B cell (primary cell): ENCODE measurements around the gene MARVELD1. TPM values are rescaled to one million over a fixed set of nuclear protein-coding genes. Genes with fewer than 3 reads are reported as not detected.

Experiments
- ATAC-seq: fragments of 200-7000 bp; cut with Tn5 transposase; one replicate; pipeline ENCODE4 v1.10.0; 2021; ENCODE audit warnings: low read depth, mild to moderate bottlenecking, moderate number of reproducible peaks, moderate library complexity
- CTCF ChIA-PET: fragments of 350-600 bp; sonication (Branson Sonifier 250); formaldehyde crosslinking; loops from one replicate; lab custom pipeline; 2021; ENCODE audit warnings: antibody characterized with exemption, inconsistent platforms; lab: Charles Lee
- POLR2A ChIA-PET: fragments of 350-600 bp; sonication (Branson Sonifier 250); formaldehyde crosslinking; loops from one replicate; lab custom pipeline; 2021; ENCODE audit warnings: antibody characterized with exemption; lab: Charles Lee
- DNase-seq: peaks from one replicate; pipeline ENCODE4 v3.0.0; 2013
- H2AFZ ChIP-seq: 2 replicates; pipeline ENCODE4 v1.6.1; 2012; ENCODE audit warnings: mild to moderate bottlenecking, low read depth, low read length; ENCODE audit not compliant: insufficient read depth, poor library complexity, severe bottlenecking
- H3K27ac ChIP-seq, 2 donors: 1 replicate in 1 of 2; 2 replicates in 1 of 2; pipeline ENCODE4 v1.5.1; 2012 to 2013; ENCODE audit warnings: low read length in 2 of 2, mild to moderate bottlenecking in 2 of 2, moderate library complexity in 1 of 2
- H3K27me3 ChIP-seq, 4 experiments: fragments of 200-600 bp in 1 of 4; sonication (generic) in 1 of 4; replicated peaks in 1 of 4; 1 replicate in 2 of 4; 2 replicates in 2 of 4; pipeline versions ENCODE4 v1.6.1 to v1.7.0; 2013 to 2016; ENCODE audit warnings: low read length in 3 of 4, mild to moderate bottlenecking in 2 of 4, mixed read lengths in 1 of 4, moderate library complexity in 1 of 4; ENCODE audit not compliant: insufficient read depth in 4 of 4, control insufficient read depth in 3 of 4; ENCODE audit errors: control extremely low read depth in 1 of 4
- H3K36me3 ChIP-seq, 2 experiments: replicated peaks in 1 of 2; 1 replicate in 1 of 2; 2 replicates in 1 of 2; pipeline versions ENCODE4 v1.6.1 to v1.7.1; 2013; ENCODE audit warnings: low read length in 1 of 2; ENCODE audit not compliant: insufficient read depth in 2 of 2, control insufficient read depth in 1 of 2; ENCODE audit errors: control extremely low read depth in 1 of 2, extremely low read depth in 1 of 2
- H3K4me1 ChIP-seq, 2 donors: fragments of 200-600 bp in 1 of 2; sonication (generic) in 1 of 2; 1 replicate in 1 of 2; 2 replicates in 1 of 2; pipeline versions ENCODE4 v1.5.1 to v1.6.1; 2013 to 2017; ENCODE audit warnings: low read length in 2 of 2; ENCODE audit not compliant: control insufficient read depth in 2 of 2, insufficient read depth in 2 of 2
- H3K4me2 ChIP-seq: replicated peaks from 2 replicates; pipeline ENCODE3; 2012; ENCODE audit warnings: mild to moderate bottlenecking, low read depth, low read length; ENCODE audit not compliant: poor library complexity, severe bottlenecking
- H3K4me3 ChIP-seq, 5 experiments: fragments of 200-600 bp in 1 of 5; sonication (generic) in 1 of 5; 1 replicate in 3 of 5; 2 replicates in 2 of 5; pipeline versions ENCODE4 v1.5.1 to v1.7.0; 2011 to 2016; ENCODE audit warnings: low read length in 4 of 5, mild to moderate bottlenecking in 4 of 5, low read depth in 2 of 5, control low read depth in 1 of 5, moderate library complexity in 1 of 5; ENCODE audit not compliant: insufficient read depth in 1 of 5; ENCODE audit errors: control extremely low read depth in 1 of 5, extremely low read depth in 1 of 5
- H3K79me2 ChIP-seq: fragments of 200-600 bp; sonication (generic); one replicate; pipeline ENCODE4 v1.6.0; 2016; ENCODE audit warnings: low read length; ENCODE audit not compliant: control insufficient read depth, insufficient read depth
- H3K9ac ChIP-seq: fragments of 200-600 bp; sonication (generic); 2 replicates; pipeline ENCODE4 v1.6.1; 2017; ENCODE audit warnings: mild to moderate bottlenecking, low read length, moderate library complexity
- H3K9me3 ChIP-seq, 3 donors: one replicate each; pipeline versions ENCODE4 v1.6.1 to v1.7.1; 2013; ENCODE audit warnings: low read length in 2 of 3; ENCODE audit not compliant: control insufficient read depth in 2 of 3, insufficient read depth in 1 of 3; ENCODE audit errors: control extremely low read depth in 1 of 3
- H4K20me1 ChIP-seq: 2 replicates; pipeline ENCODE4 v1.6.0; 2012; ENCODE audit warnings: mild to moderate bottlenecking, low read length; ENCODE audit not compliant: insufficient read depth, control insufficient read depth, poor library complexity, severe bottlenecking
- H3K27ac Mint-ChIP-seq: one replicate; pipeline ENCODE4 v1.8.0; 2021; ENCODE audit warnings: mixed read lengths
- H3K27me3 Mint-ChIP-seq: one replicate; pipeline ENCODE4 v1.8.0; 2021; ENCODE audit warnings: mixed read lengths
- H3K4me1 Mint-ChIP-seq: one replicate; pipeline ENCODE4 v1.8.0; 2021; ENCODE audit warnings: mixed read lengths
- H3K4me3 Mint-ChIP-seq: one replicate; pipeline ENCODE4 v1.8.0; 2021; ENCODE audit warnings: mixed read lengths
- H3K9me3 Mint-ChIP-seq: one replicate; pipeline ENCODE4 v1.8.0; 2022; ENCODE audit warnings: mixed read lengths; ENCODE audit not compliant: insufficient read depth
- CTCF ChIP-seq: fragments of 200-600 bp; IDR thresholded peaks from one replicate; pipeline ENCODE4 v1.8.0; 2022; ENCODE audit warnings: antibody characterized with exemption, mild to moderate bottlenecking
- EZH2 ChIP-seq: IDR thresholded peaks from 2 replicates; pipeline ENCODE4 v1.6.1; 2012; ENCODE audit warnings: borderline replicate concordance, low read depth, mild to moderate bottlenecking, moderate library complexity, low read length; ENCODE audit not compliant: insufficient read depth, poor library complexity, severe bottlenecking
- WGBS: methylation state at CpG from one replicate; pipeline ENCODE4 v1.1.5; 2013; ENCODE audit warnings: missing lambda C conversion rate; ENCODE audit not compliant: insufficient coverage; 5-methylcytosine and 5-hydroxymethylcytosine counted together
- intact Hi-C: fragments of 100-400 bp; cut with micrococcal nuclease; formaldehyde crosslinking; loops from one replicate; pipeline ENCODE4 v1.10.0; 2022
- polyA plus RNA-seq: library from polyadenylated mRNA; depleted of rRNA; stranded (reverse); fragments of >200 nt; gene quantifications from 2 replicates; pipeline ENCODE4 v1.2.3, GENCODE V29; 2012
- total RNA-seq, 2 donors: library from RNA; stranded (reverse); fragments of 120-200 nt in 1 of 2; gene quantifications; 1 replicate in 1 of 2; 2 replicates in 1 of 2; pipeline versions ENCODE4 v1.2.3 to v1.2.4, GENCODE V29; 2013 to 2022

The MARVELD1 gene
- total and polyA plus RNA-seq, 2 donors (not counting 1 experiment from before 2014, with no cell fraction given), result 0.45 to 0.54 TPM

GRCh38 chr10:97726636-97727178 is 13.2 kb downstream of the MARVELD1 start:
- no peaks in the 10 kb centered on the region for H3K36me3 ChIP-seq
- POLR2A ChIA-PET, result interaction anchor here (0.5 kb wide), 1 partner anchor 259 kb away, joined by 5 read pairs; no protein-coding TSS in a partner anchor
- H3K4me3 Mint-ChIP-seq, result no peak overlapping the region
- WGBS, result 100% methylated on average over 3 of the region's 8 CpGs
- no peak overlapping the region for H2AFZ ChIP-seq
- CTCF ChIA-PET, result interaction anchor here (1.1 to 5.1 kb wide), 4 partner anchors 9 to 49 kb away, joined by 6 to 30 read pairs (median 14); partner anchors contain the start of gene ZFYVE27
- intact Hi-C loops, result no loop called here
- H3K4me2 ChIP-seq, result no peak overlapping the region
- DNase-seq (no peak), ATAC-seq (no peak)
- no peak overlapping the region for H3K27ac ChIP-seq
- no peak overlapping the region for H3K4me3 ChIP-seq
- no peaks in the 10 kb centered on the region for H3K9me3 ChIP-seq
- no peaks in the 10 kb centered on the region for H3K4me1 Mint-ChIP-seq
- no peaks in the 10 kb centered on the region for H4K20me1 ChIP-seq
- no peaks in the 10 kb centered on the region for H3K79me2 ChIP-seq
- peaks cover 0 to 6% (median 0%) of the 10 kb centered on the region in 4 experiments for H3K27me3 ChIP-seq
- peaks cover 12% of the 10 kb centered on the region for H3K27me3 Mint-ChIP-seq
- no peak overlapping the region for H3K9ac ChIP-seq
- H3K9me3 Mint-ChIP-seq, result no peaks in the 10 kb centered on the region
- no peak for TF ChIP-seq CTCF
- no peak for TF ChIP-seq EZH2
- no peaks in the 10 kb centered on the region for H3K4me1 ChIP-seq
- H3K27ac Mint-ChIP-seq, result no peak overlapping the region

- Mint-ChIP-seq H3K9me3 (no peaks in the 10 kb centered on the region), H3K27me3 (peaks cover 12% of the 10 kb centered on the region), H3K27ac (no peak overlapping the region), H3K4me3 (no peak overlapping the region), H3K4me1 (no peaks in the 10 kb centered on the region)
- H3K79me2 ChIP-seq, result no peaks in the 10 kb centered on the region
- no peak overlapping the region for H3K4me2 ChIP-seq
- H2AFZ ChIP-seq, result no peak overlapping the region
- ATAC-seq, result no peak
- no peak for TF ChIP-seq EZH2
- no peak for TF ChIP-seq CTCF
- no peaks in the 10 kb centered on the region for H4K20me1 ChIP-seq
- POLR2A ChIA-PET, result no interaction called here
- H3K27me3 ChIP-seq, result peaks cover 0 to 3% (median 0%) of the 10 kb centered on the region in 4 experiments
- H3K27ac ChIP-seq, result no peak overlapping the region
- H3K4me3 ChIP-seq, result no peak overlapping the region
- no CpG with 5 or more reads among the region's 5 CpGs for WGBS
- CTCF ChIA-PET, result interaction anchor here (2.0 to 11.1 kb wide), 4 partner anchors 17 to 157 kb away, joined by 11 to 267 read pairs (median 38); partner anchors contain the start of gene ANKRD2
- no peak for DNase-seq
- no peaks in the 10 kb centered on the region for H3K36me3 ChIP-seq
- no peaks in the 10 kb centered on the region for H3K9me3 ChIP-seq
- H3K9ac ChIP-seq, result no peak overlapping the region
- H3K4me1 ChIP-seq, result no peaks in the 10 kb centered on the region
- intact Hi-C loops, result no loop called here
Measured at GRCh38 chr10:97729014-97729413, 15.5 kb downstream of the MARVELD1 start.
